Superior temporal gyrus (tissue), 1 donor: ENCODE measurements around the gene CA5A.
"Not testable (repeated sequence)": the region's sequence is repeated elsewhere in the genome, so short reads cannot be mapped to it uniquely, and the experiment has no call there.

Experiments used
- DNase-seq: peaks from one replicate; pipeline ENCODE4 v3.0.0-alpha.2; 2016; ENCODE audit errors: extremely low spot score

CA5A gene

DNA sequence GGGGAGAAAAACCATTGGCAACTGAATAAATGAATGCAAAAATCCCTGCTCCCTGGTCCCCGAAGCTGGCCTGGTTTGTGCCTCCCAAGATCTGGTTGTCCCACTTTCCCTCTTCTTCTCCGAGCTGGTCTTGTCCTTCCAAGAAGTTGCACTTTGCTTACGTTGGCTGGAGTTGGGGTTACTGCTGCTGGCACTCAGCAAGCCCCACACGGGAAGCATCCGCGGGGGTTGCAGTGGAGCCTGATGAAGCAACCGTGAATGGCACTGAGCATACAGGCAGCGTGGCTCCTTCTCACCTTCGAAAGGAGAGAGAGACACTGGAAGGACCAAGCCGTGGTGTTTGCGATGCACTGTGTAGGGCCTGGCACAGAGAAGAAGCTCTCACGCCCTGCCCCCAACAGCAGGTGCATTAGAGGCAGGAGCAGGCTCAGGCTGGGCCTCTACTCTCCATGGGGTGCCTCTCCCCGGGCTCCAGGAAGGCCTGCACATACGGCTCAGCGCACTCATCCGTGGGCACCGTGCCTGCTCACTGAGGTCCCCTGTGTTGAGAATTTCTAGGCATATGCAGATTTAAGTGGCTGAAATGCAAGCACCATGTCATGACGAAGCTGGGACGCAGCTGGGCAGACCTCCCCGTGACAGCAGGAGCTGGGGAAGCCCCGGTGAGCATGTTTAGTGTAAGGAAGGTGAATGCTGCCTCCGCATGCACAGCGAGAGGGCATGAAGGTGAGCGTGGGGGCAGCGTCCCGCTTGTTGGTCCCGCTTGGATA, 12.1 kb downstream of the CA5A start:
- DNase-seq, result no peak

DNA sequence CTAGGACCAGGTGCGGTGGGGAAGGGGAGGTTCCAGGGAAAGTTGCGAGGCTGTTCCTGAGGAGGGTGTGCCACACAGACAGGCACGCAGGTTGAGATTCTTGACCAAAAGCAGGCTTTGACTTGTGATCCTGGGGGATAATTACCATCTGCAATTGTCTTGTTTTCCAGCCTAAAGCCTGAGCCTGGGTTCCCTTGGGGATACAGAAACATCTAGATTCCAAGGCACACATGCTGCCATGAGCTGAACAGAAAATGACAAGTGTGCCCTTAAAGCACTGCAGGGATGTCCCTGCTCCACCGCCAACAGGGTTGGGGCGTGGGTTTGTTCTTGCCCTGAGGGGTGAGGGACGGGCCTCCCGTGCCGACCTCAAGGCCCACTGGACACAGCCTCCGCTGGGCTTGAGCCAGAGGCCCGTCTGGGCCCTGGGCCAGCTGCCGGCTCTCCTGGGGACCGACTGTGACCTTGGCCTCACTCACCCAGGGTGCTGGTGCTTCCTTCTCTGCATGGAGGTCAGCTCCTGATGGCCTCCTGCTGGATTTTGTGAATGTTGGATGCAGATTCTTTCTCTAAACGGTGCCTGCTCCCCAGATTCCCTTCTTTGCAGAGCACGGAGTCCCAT, 14.0 kb downstream of the CA5A start:
- DNase-seq, result no peak

DNA sequence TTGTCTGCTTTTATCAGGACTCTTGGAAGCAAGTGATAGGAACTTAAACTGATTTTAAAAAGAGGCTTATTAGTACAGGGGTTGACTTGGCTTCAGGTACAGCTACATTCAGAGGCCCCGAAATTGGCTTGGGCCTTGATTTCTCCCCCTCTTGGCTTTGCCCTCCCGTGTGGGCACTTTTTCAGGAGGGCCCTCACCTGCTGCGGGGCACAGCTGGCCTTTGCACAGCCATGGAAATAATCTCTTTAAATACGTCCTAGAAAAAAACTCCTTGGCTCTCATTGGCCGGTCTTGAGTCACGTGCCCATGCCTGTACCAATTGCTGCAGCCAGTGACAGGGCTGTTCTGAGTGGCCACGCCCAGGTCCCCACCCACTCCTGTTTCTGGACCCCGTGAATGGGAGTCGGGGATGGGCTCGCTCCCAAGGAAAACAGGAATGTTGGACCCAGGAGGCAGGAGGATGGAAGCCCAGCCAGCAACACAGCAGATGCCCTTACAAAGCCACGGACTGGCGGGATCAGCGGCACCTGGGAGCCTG, 15.0 kb downstream of the CA5A start:
- DNase-seq, result no peak

DNA sequence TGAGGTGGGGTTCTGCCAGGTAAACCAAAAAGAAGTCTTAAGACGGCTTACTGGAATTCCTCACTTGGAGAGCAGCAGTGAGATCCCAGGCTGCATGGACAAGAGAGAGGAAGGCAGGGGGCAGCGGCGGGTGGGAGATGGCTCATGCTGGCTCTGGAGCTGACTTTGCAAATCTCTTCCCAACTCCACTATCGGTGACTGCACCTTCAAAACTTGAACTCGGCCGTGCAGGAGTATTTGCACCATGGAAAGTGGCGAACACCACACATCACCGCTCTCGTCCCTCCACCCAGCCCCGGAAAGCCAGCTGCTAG, 16.7 kb downstream of the CA5A start:
- no peak for DNase-seq

DNA sequence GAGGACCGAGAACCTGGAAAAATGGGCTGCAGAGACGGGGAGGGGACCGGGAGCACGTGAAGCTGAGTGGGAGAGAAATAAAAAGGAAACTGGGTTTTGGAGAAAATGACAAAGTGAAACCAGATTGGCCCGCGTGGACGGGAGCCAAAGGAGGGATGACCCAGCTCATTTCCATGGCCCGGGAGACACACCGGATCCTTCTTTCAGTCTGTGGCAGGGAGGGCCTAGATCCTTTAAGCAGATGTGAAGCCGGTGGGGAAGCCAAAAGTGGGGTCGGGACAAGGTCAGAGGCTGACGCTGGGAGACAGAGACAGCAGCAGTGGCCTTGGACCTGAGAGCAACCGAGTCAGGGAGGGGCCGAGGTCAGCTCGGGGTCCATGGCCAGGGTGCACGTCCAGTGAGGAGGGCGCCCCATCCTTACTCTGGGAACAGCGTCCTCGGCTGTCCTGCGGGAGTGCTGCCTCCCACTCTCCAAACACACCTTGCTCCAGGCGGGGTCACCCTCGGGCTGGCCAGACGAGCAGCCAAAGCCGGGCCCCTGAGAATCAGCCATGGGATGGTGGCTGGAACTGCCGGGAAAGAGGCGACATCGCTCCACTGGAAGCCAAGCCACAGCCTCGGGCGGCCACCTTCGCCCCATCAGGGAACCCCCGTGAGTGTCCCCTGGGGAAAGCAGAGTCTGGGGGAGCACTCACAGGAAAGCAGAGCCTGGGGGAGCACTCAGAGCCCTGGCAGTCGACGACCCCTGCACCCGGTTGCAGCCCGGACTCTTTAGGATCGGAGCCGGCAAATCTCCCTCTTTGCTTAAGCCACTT, 17.3 kb downstream of the CA5A start:
- DNase-seq, result no peak

DNA sequence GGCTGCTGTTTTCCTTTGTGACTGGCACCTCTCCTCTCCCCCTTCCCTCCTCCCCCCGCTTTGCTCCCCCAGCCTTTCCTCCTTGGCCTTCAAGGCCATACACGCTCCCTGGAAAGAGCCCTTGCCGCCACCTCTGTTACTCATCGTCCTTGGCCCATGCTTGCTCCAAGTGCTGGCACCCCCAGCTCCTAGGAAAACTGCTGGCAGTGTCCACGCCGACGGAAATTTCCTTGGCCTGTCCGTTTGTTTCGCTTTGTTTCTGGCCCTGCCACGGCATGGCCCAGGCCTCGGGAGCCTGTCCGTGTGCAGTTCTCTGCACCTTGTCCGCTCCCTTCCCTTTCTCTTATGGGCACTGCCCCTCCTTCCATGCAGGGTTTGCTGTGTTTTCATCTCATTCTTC, 18.0 kb downstream of the CA5A start:
- no peak for DNase-seq

DNA sequence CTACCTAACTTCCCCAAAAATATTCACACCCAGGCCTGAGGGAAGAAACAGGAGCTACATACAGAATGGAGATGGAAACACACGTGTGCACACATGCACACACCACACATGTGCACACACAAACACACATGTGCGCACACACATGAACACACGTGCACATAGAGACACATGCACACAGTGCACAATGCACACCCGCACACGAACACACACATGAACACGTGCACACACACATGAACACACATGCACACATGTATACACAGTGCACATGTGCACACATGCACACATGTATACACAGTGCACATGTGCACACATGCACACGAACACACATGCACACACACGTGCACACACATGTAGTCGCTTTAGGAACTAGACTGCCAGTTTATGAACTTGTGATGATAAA, 18.8 kb downstream of the CA5A start:
- DNase-seq, result no peak

DNA sequence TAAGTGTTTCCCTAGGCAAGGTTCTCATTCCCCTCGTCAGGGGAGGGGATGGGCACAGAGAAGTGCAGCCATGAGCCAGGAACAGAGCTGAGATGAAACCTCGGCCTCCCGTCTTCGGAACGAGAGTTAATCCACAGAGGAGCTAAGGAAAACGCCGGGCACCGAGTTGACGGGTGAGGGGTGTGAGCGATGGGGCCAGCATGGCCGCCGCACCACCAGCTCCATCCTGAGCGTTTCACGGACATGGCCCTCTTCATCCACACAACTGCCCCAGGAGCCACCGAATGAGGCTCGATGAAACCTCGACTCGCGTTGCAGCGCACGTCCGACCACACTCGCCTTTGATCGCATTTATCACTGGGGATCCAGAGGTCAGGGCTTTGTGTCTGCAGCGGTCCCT, 21.5 kb downstream of the CA5A start:
- no peak for DNase-seq

DNA sequence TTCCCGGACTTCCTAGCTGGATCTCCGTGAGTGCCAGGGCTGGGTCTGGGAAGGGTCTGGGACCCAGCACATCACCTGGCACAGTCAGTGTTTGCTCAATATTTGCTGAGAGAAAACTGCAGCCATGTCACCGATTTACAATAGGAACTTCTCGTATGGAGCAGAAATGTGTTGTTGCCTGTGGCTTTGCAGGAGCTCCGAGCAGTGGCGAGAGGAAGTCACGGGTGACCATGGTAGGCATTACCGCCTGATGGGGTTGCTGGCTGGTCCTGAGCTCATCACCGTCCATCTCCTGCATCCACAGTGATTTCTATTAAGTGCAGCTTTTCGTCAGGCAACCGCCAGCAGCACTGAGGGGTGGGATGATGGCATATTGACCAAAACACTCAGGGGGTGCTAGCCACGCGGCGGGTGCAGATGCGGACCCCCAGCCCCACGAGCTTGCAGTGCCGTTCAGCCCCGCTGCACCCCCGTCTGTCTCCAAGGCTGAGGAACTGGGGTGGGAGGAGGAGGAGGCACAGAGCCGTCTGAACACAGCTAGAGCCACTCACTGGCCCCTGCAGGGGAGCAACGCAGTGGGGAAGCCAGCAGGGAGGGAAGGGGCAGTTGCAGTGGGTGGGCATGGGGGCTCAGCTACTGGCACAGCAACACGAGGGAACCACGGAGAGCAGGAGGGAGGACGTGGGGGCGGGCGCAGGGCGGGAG, 22.2 kb downstream of the CA5A start:
- not testable (repeated sequence) for DNase-seq

DNA sequence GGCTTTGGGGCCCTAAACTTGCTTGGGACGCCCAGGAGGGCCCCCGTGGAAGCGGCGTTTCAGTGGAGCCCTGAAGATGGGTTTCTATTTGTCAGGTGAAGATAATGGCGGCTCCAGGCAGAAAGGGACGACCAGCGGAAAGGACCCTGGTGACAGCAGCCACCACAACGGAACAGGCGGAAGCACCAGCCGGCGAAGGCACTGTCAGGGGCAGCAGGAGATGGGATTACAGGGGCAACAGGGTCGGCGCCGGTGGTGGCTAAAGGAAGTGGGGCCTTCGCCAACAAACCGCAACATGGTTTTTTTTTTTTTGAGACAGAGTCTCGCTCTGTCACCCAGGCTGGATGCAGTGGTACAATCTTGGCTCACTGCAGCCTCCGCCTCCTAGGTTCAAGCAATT, 23.6 kb downstream of the CA5A start:
- DNase-seq, result not testable (repeated sequence)

DNA sequence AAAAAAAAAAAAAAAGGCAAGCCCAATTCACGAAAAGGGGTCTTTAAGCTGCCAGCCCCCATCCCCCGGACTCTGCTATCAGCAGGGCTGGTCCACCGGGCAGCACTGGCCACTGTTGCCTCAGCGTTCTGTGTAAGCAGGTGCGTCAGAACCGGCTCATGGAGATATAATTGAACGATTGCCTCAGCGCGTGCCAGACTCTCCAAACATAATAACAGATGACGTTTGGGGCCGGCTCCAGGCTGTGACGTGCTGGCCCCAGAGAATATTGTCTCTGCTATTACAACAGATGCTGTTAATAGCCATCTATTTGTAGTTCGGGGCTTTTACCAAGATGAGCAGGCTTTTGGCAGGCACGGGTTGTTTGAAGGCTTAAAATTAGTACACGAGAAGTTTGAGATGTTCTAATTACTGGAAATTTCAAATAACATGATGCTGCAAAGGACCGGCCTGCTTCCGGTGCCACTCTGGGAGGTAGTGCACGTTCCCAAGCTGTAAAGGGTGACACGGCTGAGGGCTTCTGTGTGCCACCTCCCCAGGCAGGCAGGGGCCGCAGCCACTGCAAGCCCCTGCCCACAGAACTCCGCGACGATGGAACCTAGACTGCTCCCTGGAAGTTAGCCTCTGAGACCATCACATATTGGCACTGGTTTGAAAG, 25.1 kb downstream of the CA5A start:
- DNase-seq, result not testable (repeated sequence)

DNA sequence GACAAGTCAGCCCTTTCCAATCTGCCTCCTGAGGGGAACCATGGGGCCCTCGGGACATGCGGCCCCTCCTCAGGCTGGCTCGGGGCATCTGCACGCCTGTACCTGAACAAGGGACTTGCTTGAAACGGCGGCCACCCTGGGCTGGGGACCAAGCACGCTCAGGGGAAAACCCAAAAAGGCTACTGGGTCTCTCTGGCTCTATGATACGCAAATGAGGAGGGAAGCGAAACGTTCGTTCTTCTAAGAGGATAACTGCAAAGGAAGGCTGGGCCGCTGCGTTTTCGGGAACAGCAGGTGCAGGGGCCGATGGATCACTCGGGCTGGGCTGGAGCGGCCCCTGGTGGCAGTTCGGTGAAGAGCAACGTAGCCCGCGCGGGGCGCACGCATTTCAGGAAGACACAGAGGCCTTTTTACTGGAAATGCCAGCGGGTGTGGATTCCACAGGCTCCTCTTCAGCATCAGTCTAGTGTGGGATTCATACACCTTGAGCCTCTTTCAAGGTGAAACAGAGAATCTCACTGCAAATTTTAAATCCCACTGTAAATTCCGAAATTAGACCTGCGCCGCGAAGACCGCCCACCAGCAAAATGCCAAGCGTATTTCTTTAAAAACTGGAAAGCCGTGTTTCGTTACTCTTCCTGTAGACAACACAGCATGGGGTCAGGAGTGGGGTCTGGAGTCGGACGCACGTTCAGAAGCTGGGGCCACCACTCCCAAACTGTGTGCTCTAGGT, 27.0 kb downstream of the CA5A start:
- DNase-seq, result peak; percentile 77

DNA sequence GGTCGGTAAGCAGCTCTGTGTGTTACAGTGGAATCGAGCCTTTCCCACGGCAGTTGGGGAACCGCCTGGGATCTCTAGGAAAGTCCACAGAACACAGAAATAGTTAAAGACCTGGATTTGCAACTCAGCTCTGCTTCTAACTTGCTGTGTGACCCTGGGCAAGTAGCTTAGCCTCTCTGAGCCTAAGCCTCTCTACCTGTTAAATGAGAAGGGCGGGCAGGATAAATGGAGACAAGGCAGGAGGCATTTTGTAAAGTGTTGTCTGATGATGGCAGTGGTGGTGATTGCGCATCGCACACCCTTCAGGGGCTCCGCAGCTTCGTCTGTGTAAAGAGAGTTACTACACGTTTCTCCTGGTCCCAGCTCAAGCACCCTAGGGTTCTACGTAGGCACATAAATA, 28.2 kb downstream of the CA5A start:
- DNase-seq, result not testable (repeated sequence)

DNA sequence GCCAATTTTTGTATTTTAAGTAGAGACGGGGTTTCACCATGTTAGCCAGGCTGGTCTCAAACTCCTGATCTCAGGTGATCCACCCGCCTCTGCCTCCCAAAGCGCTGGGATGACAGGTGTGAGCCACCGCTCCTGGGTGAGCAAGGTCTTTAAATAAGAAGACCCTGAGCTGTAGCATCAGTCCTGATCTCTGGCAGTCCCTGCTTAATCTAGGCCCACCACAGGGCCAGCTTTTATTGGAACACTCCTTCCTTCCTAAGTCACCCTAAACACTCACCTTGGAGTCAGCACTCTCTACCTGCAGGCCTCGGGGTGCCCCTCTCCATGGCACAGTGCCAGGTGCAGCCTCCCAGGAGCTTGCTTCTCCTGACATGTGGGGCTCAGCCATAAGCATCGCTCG, 30.8 kb downstream of the CA5A start:
- not testable (repeated sequence) for DNase-seq

DNA sequence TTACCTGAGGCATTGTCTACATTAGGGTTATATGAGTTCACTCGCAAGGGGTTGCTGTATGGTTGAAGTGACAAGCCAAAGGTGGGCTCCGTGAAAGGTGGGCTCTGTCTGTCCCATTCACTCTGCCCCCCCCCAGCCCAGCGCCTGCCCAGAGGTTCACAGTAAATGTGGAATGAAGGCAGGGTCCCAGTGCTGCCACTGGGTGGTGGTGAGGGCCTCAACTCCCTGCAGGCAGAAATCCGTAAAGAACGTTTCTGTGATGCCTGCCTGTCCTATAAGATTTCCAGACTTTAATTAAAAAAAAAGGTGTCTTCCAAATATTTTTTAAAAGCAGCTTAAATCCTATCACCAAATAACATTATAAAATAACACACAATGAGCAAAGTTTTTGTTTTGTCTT, 31.4 kb downstream of the CA5A start:
- not testable (repeated sequence) for DNase-seq

DNA sequence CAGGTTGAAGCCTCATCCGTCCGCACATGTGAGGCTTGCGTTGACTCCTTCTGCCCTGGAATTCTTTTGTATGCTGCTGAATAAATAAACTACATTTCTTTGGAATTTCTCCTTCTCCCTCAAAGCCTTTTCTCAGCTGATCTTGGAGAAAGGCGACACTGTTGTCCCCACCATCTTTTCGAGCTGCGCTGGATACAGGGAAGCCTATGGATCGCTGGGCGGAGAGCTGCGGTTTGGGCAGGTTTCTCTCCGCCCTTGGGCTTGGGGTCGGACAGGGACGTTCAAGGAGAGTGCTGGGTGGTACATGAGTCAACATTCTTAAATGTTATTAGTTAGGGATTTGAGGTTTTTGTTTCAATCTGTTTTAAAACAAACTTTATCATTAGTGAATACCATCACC, 35.8 kb downstream of the CA5A start:
- not testable (repeated sequence) for DNase-seq

DNA sequence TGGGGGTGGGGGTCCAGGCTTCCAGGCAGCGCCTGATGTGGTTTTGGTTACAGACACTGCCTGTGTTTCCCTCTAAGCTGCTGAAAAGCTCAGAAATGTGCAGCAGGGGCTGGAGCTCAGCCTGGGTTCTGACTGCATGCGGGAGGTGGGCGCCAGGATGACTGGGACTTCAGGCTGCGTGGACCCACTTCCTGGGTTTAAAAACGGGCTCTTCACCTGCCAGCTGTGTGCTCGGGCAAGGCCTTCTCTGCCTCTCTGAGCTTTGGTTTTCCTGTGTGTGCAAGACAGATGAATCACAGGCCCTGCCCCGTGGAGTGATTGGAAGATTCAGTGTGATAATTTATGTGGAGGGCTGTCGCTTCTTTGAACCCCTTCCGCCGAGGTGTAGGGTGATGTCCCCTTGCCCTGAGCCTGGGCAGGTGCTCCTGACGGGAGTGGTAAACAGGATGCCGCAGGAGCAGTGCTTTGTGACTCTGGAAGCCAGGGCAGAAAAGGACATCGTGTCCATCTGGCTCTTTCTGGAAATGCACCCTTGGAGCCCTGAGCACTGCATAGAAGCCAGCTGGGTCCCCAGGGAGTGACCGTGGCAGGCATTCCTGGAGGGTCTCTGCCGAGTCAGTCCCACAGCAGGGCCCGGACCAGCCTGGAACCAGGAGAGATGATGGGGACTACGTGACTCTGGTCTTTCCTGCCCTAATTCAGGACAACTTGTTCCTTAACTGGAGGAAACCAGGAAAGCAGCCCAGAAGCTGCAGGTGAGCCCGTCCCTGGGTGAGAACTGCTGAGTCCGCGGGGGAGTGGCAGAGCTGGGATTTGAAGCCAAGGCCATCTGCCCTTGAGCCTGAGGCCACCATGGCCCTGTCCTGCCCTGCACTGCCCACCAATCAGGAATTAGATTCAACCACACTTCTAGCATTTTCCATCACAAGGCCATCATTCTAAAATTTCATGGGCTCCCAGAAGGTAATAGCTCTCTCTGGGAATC, 38.5 kb downstream of the CA5A start:
- DNase-seq, result no peak

DNA sequence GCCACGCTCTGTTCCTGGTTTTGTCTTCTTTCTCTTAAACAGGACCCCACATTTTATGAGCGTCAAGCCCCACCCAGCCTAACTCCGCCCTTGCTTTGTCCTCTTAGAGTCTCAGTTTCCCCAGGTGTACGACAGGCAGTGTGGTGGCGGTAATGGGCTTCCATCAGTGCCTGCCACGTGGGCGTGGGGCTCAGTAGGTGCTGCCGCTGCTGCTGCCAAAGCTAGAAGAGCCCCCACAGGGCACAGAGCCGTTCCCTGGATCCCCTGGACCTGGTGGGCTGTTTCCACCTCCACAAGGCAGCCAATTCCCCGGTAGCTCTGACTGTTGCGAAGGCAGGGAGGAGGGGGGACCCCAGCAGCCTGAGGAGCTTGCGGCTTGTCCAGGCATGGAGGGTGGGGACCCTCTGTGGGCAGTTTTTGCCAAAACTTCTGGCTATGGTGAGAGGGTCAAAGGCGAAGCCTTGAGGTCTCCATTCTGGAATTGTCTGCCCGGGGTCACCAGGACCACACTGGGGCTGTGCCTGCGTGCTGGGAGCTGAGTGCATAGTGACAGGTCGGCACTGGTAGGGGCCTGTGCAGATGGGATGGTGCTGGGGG, 39.3 kb downstream of the CA5A start:
- DNase-seq, result not testable (repeated sequence)
